ENCODE data around the gene DNAJB9.

Gene DNAJB9

DNA sequence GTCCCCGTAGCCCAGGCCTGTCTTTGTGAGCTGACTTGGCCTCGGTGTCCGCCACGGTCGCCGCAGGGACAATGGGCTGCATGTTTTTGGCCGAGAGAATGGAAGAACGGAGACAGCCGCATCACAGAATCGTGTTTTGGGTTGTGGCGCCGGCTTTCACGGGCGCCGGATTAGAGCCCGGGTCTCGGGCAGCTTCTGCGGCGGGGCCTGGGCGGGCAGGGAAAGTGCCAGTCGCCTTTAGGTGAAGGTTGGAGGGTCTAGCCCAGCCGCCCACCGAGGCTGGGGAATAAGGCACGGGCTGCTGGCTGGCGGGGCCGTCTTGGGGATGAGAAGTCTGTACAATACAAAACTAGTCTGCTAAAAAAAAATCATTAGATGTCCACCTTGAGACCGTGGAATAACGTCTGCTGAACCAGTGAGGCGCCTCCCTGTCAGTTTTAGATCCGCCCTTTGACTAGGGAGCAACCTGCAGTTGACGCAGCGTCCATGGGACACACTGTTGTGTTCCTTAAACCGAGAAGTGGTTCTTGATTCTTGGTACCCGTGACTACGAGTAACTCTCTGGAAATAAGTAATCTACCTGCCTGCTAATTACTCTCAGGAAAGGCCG is 577 bp downstream of the DNAJB9 start:
- peak; percentile 24 to 40 for DNase-seq

- DNase-seq: no peak
These were observed 2.8 kb downstream of the DNAJB9 start for GRCh38 chr7:108572480-108572879.

DNA sequence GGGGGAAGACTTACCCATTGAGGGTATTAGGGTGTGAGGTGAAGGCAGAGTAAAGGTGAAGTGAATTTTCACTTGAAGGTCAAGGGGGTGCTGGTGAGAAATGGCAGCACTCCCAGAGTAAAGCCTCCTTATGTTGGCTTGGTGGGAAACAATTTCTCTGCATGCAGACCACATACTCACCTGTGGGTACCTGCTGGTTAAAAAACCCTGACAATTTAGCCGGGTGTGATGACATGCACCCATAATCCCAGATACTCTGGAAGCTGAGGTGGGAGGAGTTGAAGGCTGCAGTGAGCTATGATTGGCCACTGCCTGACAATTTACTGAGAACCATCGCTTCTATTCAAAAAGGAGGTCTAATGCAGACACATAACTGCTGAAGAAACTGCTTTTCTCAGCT is 5.5 kb downstream of the DNAJB9 start:
- no peak for DNase-seq

DNA sequence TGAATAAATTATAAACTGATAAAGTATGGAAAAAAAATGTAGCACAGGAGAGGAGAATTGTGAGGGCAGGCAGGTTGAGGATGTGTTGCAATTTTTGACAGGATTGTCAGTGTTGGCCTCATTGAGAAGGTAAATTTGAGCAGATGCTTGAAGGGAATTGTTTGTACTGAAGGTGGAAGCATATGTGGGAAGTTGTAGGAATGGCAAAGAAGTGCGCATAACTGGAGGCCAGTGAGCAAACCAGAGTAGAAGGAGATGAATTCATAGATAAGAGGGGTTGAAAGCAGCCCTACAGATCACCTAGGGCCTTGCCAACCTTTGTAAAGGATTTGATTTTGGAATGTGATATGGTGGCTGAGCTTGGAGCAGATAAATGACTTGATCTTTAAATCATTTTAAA is 6.4 kb downstream of the DNAJB9 start:
- DNase-seq: no peak

- no peak for DNase-seq
These were observed 9.3 kb downstream of the DNAJB9 start for GRCh38 chr7:108578937-108579336.

- no peak for DNase-seq
These were observed 10.6 kb downstream of the DNAJB9 start for GRCh38 chr7:108580298-108580697.

DNA sequence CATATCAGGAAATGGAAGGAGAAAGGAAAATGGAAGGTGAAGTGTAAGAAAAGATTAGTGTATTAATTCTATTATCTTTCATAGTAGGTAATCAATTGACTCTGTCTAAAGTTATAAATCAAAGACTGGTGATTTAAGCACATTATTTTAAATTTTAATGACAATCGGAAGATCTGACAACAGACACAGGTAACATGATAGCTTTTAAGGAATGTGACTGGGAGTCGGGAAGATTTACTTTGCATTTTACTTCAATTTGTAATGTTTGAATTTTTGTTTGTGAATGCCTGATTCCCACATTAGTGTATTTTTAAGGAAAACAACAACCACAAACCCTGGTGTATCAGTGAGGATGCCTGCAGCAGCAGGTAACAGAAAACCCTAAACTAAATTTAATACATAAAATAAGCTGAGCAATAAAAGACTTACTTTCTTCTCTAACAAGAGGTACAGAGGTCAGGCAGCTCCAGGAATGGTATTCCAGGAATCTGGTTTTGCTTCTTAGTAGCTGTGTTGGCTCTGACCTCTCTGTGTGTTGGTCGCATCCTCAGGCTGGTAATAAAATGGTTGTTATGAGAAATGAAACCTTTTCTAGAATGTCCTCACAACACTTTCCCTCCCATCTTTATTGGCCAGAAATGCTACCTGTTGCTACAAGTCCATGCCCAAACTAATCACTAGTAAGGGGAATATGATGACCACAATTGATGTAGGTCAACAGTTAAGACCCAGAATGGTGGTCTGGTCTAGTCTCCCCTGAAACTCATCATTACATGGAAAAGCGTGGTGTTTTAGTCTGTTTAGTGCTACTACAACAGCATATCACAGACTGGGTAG is 12.2 kb downstream of the DNAJB9 start:
- DNase-seq: no peak

- no peak for DNase-seq
These were observed 14.5 kb downstream of the DNAJB9 start for GRCh38 chr7:108584211-108584610.

GRCh38 chr7:108585843-108586242 is 16.2 kb downstream of the DNAJB9 start:
- DNase-seq: peak in 1 of 2 experiments; percentile 10

- no peak for DNase-seq
These were observed 16.6 kb downstream of the DNAJB9 start for GRCh38 chr7:108586274-108586710.

DNA sequence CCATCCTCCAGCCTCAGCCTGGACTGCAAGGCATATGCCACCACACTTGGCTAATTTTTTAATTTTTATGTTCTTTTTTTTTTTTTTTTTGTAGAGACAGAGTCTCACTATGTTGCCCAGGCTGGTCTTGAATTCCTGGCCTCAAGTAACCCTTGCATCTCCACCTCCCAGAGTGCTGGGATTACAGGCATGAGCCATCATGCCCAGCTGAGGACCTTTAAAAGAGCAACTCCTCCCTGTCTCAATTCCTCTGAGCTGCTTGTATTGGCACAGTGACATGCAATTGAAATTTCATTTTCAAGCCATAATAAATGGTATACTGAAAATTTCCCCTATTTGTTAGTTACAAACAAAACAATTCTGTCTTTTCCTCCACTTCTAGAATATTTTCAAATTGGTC is 19.5 kb downstream of the DNAJB9 start:
- no peak for DNase-seq

DNA sequence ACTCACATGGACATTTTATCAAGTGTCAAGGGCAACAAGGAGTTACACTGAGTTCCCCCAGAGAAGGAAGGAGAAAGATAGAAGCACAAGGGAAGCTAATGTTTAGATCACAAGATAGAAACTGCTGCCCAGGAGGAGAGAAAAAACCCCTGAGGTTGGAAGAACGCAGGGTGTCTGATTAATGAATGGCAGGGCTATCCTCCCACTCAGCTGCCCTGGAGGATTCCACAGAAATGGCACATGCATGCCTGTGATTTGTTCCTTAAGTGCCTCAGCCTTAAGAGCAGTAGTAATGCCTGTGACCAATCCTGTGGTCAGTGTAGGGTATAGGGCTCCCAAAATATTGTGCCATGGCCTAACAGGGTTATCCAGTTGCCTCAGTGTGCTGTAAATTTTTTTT is 20.2 kb downstream of the DNAJB9 start:
- peak; percentile 11 to 25 for DNase-seq

- DNase-seq: no peak
These were observed 20.9 kb downstream of the DNAJB9 start for GRCh38 chr7:108590606-108591005.

- DNase-seq: peak; percentile 71 to 88
These were observed 23.1 kb downstream of the DNAJB9 start for GRCh38 chr7:108592646-108593201.

- no peak for DNase-seq
These were observed 26.9 kb downstream of the DNAJB9 start for GRCh38 chr7:108596560-108596959.

DNA sequence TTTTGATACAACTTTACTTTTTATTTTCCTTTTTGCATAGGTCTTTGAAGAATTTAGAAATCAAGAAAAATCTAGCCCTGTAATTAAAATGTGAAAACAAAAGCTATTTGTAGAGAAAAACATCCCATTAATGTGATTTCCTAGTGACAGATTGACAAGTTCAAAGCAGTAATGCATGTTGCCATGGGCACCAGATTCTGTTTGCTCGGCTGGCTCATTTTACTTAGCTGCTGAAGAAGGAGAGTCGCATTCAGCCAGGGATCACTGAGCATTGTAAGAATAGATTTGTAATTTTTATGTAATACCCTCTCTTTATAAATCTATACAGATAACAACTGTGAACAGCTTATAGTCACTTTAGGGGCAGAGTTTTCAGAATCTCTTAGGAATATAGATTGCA is 28.5 kb downstream of the DNAJB9 start:
- peak; percentile 35 to 70 for DNase-seq

DNA sequence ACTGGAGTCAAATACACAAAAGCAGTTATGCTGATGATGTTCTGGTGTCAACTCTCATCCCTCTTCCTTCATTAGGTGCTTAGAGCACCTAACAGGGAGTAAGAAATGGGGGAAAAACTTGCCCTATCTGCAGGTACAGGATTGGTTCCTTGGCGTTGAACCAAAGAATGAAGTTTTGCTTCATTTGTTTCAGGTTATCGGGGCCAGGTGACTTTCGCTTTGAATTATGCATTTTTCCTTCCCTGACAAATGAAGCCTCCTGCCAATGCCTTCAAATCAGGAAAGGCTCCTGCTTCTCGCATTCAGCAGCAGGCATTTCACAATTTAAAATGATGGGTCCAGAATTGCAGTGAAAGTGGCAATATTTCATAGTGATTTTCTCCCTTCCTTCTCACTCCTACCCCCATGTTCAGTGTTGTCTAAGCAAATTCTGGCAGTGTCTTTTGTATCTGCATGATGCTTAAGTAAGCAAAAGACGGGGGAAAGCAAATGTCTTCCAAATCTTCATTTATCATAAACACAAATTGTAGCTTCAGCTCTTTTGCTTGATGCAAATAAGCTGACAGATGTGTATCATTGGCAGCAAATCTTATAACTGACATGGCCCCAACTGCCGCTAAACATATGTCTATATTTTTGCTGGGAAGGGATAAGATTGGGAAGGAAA is 29.4 kb downstream of the DNAJB9 start:
- DNase-seq: peak; percentile 68 to 91

GRCh38 chr7:108600399-108600798 is 30.7 kb downstream of the DNAJB9 start:
- DNase-seq: no peak

- peak in 1 of 2 experiments; percentile 44 for DNase-seq
These were observed 34.1 kb downstream of the DNAJB9 start for GRCh38 chr7:108603656-108604306.

DNA sequence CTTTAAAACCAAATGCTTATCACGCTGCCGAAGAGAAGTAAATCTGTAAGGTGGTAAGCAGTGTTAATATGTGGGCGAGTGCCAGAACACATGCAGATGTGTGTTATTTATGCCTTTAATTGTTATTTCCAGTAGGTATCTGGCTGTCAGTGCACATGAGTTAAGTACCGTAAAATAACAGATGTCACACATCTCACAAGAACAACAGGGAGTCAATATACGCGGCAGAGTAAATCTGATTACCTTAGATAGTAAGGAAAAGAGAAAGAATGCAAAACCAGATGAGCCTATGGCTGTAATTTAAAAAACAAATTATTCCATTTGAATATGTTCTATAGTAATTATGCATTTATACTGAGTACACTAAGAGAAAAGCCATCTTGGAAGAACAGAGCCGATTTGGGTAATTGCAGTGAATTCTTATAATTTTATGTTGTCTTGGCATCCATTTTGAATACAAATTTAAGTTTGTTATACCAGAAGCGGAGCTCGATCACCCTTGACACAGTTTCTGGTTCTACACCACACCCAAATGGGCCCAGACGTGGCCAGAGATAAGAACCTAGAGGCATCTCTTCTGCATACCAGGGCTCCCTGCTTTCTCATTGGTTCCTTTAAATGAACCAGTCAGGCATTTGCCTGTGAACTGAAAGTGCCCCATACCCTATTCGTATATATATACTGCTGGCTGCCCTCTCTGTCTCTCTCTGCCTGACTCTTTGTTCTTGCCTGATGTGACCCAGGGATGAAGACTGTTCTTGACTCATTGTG is 34.8 kb downstream of the DNAJB9 start:
- DNase-seq: peak in 1 of 2 experiments; percentile 70

- DNase-seq: no peak
These were observed 36.0 kb downstream of the DNAJB9 start for GRCh38 chr7:108605559-108606201.

GRCh38 chr7:108609643-108610042 is 40.0 kb downstream of the DNAJB9 start:
- DNase-seq: no peak

All from NCI-H524 (cell line).